GM12891 (cell line): ENCODE measurements around the gene SELP.
A peak's percentile ranks its signal among the peaks of the same experiment; 100 is the strongest.

Source experiments
- DNase-seq: peaks from one replicate; pipeline ENCODE4 v3.0.0; 2011; ENCODE audit warnings: low spot score; ENCODE audit not compliant: insufficient read length
- FAIRE-seq: peaks from 2 replicates; lab custom pipeline; 2011; peaks lifted over from hg19 to GRCh38; lab: Jason Lieb, UNC
- PAX5 ChIP-seq: IDR thresholded peaks from 2 replicates; pipeline ENCODE4 v1.6.1; 2011; ENCODE audit warnings: low read length, moderate library complexity, mild to moderate bottlenecking; ENCODE audit not compliant: insufficient read depth, severe bottlenecking
- POLR2A ChIP-seq: IDR thresholded peaks from 2 replicates; pipeline ENCODE4 v1.6.1; 2011; ENCODE audit warnings: low read depth, low read length, control low read depth
- POLR2AphosphoS5 ChIP-seq: IDR thresholded peaks from 2 replicates; pipeline ENCODE4 v1.6.1; 2011; ENCODE audit warnings: low read depth, low read length, control low read depth
- POU2F2 ChIP-seq: IDR thresholded peaks from 2 replicates; pipeline ENCODE4 v1.6.1; 2011; ENCODE audit warnings: low read depth, mild to moderate bottlenecking, control low read depth, low read length, moderate library complexity
- SPI1 ChIP-seq: IDR thresholded peaks from 2 replicates; pipeline ENCODE4 v1.6.1; 2011; ENCODE audit warnings: low read depth, low read length, control low read depth
- TAF1 ChIP-seq: IDR thresholded peaks from 2 replicates; pipeline ENCODE4 v1.6.1; 2011; ENCODE audit warnings: low read depth, low read length, control low read depth

Gene SELP

GRCh38 chr1:169650551-169650950 lies 20.6 kb upstream of the SELP start:
- DNase-seq: no peak
- TF ChIP-seq SPI1 (no peak), POLR2A (no peak), POLR2AphosphoS5 (no peak), PAX5 (no peak), POU2F2 (no peak), TAF1 (no peak)
- no peak for FAIRE-seq

- no peak for DNase-seq
- FAIRE-seq: no peak
- TF ChIP-seq PAX5 (no peak), POLR2A (no peak), POU2F2 (no peak), SPI1 (0 out of 2 replicates have a peak, but pooled peaks have one; percentile 22), POLR2AphosphoS5 (no peak), TAF1 (no peak)
These were observed 18.8 kb upstream of the SELP start for GRCh38 chr1:169648709-169649108.

- DNase-seq (no peak), FAIRE-seq (no peak)
- TF ChIP-seq PAX5: no peak
- no peak for TF ChIP-seq TAF1
- no peak for TF ChIP-seq SPI1
- TF ChIP-seq POLR2AphosphoS5: no peak
- TF ChIP-seq POU2F2: no peak
- no peak for TF ChIP-seq POLR2A
These were observed 18.3 kb upstream of the SELP start for GRCh38 chr1:169648187-169648586.

GRCh38 chr1:169647512-169647911 lies 17.6 kb upstream of the SELP start:
- TF ChIP-seq POLR2A: no peak
- no peak for TF ChIP-seq PAX5
- TF ChIP-seq SPI1: no peak
- TF ChIP-seq POLR2AphosphoS5: no peak
- no peak for FAIRE-seq
- no peak for DNase-seq

- no peak for FAIRE-seq
- DNase-seq: no peak
- TF ChIP-seq POU2F2: no peak
- no peak for TF ChIP-seq TAF1
- no peak for TF ChIP-seq PAX5
- no peak for TF ChIP-seq POLR2AphosphoS5
- TF ChIP-seq SPI1: no peak
- TF ChIP-seq POLR2A: no peak
These were observed 14.4 kb upstream of the SELP start for GRCh38 chr1:169644297-169644696.

GRCh38 chr1:169634877-169635276 lies 5.0 kb upstream of the SELP start:
- DNase-seq (no peak), FAIRE-seq (no peak)
- TF ChIP-seq SPI1 (no peak), PAX5 (no peak), TAF1 (no peak), POU2F2 (no peak), POLR2A (no peak), POLR2AphosphoS5 (no peak)

- TF ChIP-seq POLR2A (no peak), POU2F2 (no peak), SPI1 (no peak), PAX5 (no peak), TAF1 (no peak), POLR2AphosphoS5 (no peak)
- no peak for DNase-seq
- FAIRE-seq: no peak
These were observed 4.2 kb upstream of the SELP start for GRCh38 chr1:169634145-169634544.

GRCh38 chr1:169631249-169631648 lies 1.3 kb upstream of the SELP start:
- no peak for TF ChIP-seq POU2F2
- TF ChIP-seq PAX5: no peak
- no peak for TF ChIP-seq POLR2A
- TF ChIP-seq POLR2AphosphoS5: no peak
- no peak for TF ChIP-seq SPI1
- no peak for TF ChIP-seq TAF1
- DNase-seq: no peak
- no peak for FAIRE-seq

- no peak for FAIRE-seq
- TF ChIP-seq POLR2A (no peak), SPI1 (no peak), TAF1 (no peak), PAX5 (no peak), POLR2AphosphoS5 (no peak), POU2F2 (no peak)
These were observed 5.0 kb downstream of the SELP start for GRCh38 chr1:169624912-169625311.

GRCh38 chr1:169624122-169624521 lies 5.8 kb downstream of the SELP start:
- no peak for TF ChIP-seq TAF1
- TF ChIP-seq POU2F2: no peak
- no peak for TF ChIP-seq POLR2A
- TF ChIP-seq POLR2AphosphoS5: no peak
- TF ChIP-seq SPI1: no peak
- no peak for TF ChIP-seq PAX5
- no peak for FAIRE-seq
- no peak for DNase-seq

More at GRCh38 chr1:169624912-169625311, 5.0 kb downstream of the SELP start:
- DNase-seq: no peak
